ENCODE measurements around the gene OSMR. TPM values are rescaled to one million over a fixed set of nuclear protein-coding genes. Genes with fewer than 3 reads are reported as not detected.

OSMR gene
- total and polyA plus RNA-seq, 9 donors = 4.4 to 8.6 (median 6.0) TPM

DNA sequence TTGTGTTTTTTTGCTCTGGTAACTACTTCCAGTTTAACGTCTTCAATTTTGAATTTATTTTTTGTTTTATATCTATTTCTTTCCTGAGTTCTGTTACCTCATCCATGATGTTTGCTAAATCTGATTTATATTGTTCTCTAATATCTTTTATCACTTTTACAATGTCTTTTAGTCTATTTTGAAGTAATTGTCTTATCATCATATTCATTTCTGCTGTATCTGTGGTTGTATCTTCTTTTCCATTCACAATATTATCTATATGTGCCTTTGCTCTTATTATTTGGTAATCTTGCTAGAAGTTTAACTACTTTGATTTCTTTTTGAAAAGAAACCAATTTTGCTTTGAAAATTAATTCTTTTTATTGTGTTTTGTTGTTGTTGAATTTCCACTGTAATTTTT lies 43.6 kb downstream of the OSMR start:
- H3K9me3 ChIP-seq (replicated peaks; ENCODE audit: control insufficient read depth, low read depth, low read length) = peaks cover 2% of the 10 kb centered on the region
- H3K4me1 ChIP-seq (ENCODE audit: control insufficient read depth, insufficient read depth, low read length) = no peaks in the 10 kb centered on the region
- no peak for DNase-seq
- H3K27ac ChIP-seq (ENCODE audit: low read length) = no peak overlapping the region
- peaks cover 5% of the 10 kb centered on the region for H3K36me3 ChIP-seq (ENCODE audit: control insufficient read depth, insufficient read depth, low read length)
- no peak overlapping the region for H3K4me3 ChIP-seq (ENCODE audit: low read length)
- WGBS (ENCODE audit: insufficient coverage) = no CpG with 5 or more reads among the region's 1 CpG
- no peaks in the 10 kb centered on the region for H3K27me3 ChIP-seq (ENCODE audit: control insufficient read depth, insufficient read depth, low read length)

DNA sequence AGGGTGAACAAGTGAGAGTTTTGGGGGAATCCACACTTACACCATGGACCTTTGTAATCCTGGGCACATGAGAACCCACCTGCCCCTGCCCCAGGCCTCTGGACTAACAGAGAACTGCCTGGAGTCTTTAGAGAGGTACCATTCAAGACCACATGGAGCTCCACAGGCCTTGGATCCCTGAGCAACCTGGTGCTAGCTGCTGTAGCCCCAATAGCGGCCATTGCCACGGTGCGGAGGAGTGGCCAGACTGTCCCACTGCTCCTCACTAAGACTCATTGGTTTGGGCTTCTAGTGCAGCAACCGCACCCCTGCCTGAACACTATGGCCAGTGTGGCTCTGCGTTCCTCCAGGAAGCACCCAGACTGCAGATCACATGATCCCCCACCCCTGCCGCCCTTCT lies 45.8 kb downstream of the OSMR start:
- H3K36me3 ChIP-seq (ENCODE audit: control insufficient read depth, insufficient read depth, low read length) = no peaks in the 10 kb centered on the region
- H3K27me3 ChIP-seq (ENCODE audit: control insufficient read depth, insufficient read depth, low read length) = no peaks in the 10 kb centered on the region
- no peaks in the 10 kb centered on the region for H3K4me1 ChIP-seq (ENCODE audit: control insufficient read depth, insufficient read depth, low read length)
- no peak for DNase-seq
- H3K9me3 ChIP-seq (replicated peaks; ENCODE audit: control insufficient read depth, low read depth, low read length) = peaks cover 4% of the 10 kb centered on the region
- WGBS (ENCODE audit: insufficient coverage) = 94% methylated on average over 5 of the region's 6 CpGs
- no peak overlapping the region for H3K4me3 ChIP-seq (ENCODE audit: low read length)
- no peak overlapping the region for H3K27ac ChIP-seq (ENCODE audit: low read length)

DNA sequence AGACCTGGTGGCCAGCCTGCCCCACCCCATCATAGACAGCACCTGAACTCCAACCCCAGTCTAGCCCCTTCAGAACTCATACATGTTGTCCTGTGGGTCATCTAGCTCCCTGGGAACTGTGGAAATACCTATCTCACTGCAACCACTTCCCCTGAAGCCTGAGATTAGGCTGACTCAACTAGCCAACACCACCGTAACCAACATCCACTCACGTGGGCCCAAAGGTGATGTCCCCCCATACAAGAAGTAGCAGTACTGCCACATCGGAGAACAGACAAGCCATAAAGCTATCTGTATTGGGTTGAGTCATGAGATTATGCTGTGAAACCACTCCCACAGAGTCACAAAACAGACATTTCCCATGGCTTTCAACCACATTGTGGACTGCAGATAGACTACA lies 46.6 kb downstream of the OSMR start:
- no peaks in the 10 kb centered on the region for H3K36me3 ChIP-seq (ENCODE audit: control insufficient read depth, insufficient read depth, low read length)
- peaks cover 4% of the 10 kb centered on the region for H3K9me3 ChIP-seq (replicated peaks; ENCODE audit: control insufficient read depth, low read depth, low read length)
- WGBS (ENCODE audit: insufficient coverage) = no CpG with 5 or more reads among the region's 3 CpGs
- H3K27me3 ChIP-seq (ENCODE audit: control insufficient read depth, insufficient read depth, low read length) = no peaks in the 10 kb centered on the region
- no peak overlapping the region for H3K4me3 ChIP-seq (ENCODE audit: low read length)
- DNase-seq = no peak
- no peak overlapping the region for H3K27ac ChIP-seq (ENCODE audit: low read length)
- H3K4me1 ChIP-seq (ENCODE audit: control insufficient read depth, insufficient read depth, low read length) = no peaks in the 10 kb centered on the region

DNA sequence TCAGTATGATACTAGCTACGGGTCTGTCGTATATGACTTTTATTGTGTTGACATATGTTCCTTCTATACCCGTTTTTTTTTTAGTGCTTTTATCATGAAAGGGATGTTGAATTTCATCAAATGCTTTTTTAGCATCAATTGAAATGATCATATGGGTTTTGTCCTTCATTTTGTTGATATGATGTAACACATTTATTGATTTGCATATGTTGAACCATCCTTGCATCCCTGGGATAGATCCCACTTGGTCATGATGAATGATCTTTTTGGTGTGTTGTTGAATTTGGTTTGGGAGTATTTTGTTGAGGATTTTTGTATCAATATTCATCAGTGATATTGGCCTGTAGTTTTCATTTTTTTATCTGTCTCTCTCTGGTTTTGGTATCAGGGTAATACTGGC lies 50.9 kb downstream of the OSMR start:
- H3K4me3 ChIP-seq (ENCODE audit: low read length) = no peak overlapping the region

DNA sequence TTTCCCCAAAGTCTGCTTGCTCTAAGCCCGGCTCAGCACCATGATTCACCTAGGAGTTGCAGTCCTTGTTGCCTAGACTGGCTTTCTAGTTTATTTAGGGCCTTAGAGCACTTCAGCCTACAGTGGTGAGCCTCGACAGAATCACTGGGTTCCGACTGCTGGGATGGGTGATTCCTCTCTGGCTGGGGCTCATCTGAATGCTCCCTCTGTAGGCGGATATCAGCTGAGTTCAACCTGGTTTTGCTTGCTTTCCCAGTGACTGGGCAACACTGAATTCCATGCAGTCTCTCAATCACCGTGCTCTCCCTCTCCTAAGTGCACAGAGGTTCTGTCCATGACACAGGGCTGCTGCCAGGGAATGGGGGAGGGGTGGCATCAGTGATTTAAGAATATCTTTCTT lies 54.1 kb downstream of the OSMR start:
- no peak overlapping the region for H3K27ac ChIP-seq (ENCODE audit: low read length)
- no peak overlapping the region for H3K4me3 ChIP-seq (ENCODE audit: low read length)
- H3K27me3 ChIP-seq (ENCODE audit: control insufficient read depth, insufficient read depth, low read length) = no peaks in the 10 kb centered on the region
- no peaks in the 10 kb centered on the region for H3K4me1 ChIP-seq (ENCODE audit: control insufficient read depth, insufficient read depth, low read length)
- no peaks in the 10 kb centered on the region for H3K36me3 ChIP-seq (ENCODE audit: control insufficient read depth, insufficient read depth, low read length)
- H3K9me3 ChIP-seq (replicated peaks; ENCODE audit: control insufficient read depth, low read depth, low read length) = peaks cover 2% of the 10 kb centered on the region
- WGBS (ENCODE audit: insufficient coverage) = 93% methylated on average over 2 of the region's 5 CpGs
- no peak for DNase-seq

More for the DNA sequence above, 50.9 kb downstream of the OSMR start:
- WGBS (ENCODE audit: insufficient coverage) = no CpG with 5 or more reads among the region's 3 CpGs
- H3K9me3 ChIP-seq (replicated peaks; ENCODE audit: control insufficient read depth, low read depth, low read length) = peaks cover 4% of the 10 kb centered on the region
- no peak for DNase-seq
- H3K27me3 ChIP-seq (ENCODE audit: control insufficient read depth, insufficient read depth, low read length) = no peaks in the 10 kb centered on the region
- no peaks in the 10 kb centered on the region for H3K36me3 ChIP-seq (ENCODE audit: control insufficient read depth, insufficient read depth, low read length)
- H3K27ac ChIP-seq (ENCODE audit: low read length) = no peak overlapping the region
- H3K4me1 ChIP-seq (ENCODE audit: control insufficient read depth, insufficient read depth, low read length) = no peaks in the 10 kb centered on the region

GRCh38 chr5:38905516-38905915 lies 59.7 kb downstream of the OSMR start:
- DNase-seq = no peak
- 100% methylated on average over 1 of the region's 4 CpGs for WGBS (ENCODE audit: insufficient coverage)
- Histone ChIP-seq H3K4me3 (ENCODE audit: low read length) (no peak overlapping the region), H3K36me3 (ENCODE audit: control insufficient read depth, insufficient read depth, low read length) (no peaks in the 10 kb centered on the region), H3K4me1 (ENCODE audit: control insufficient read depth, insufficient read depth, low read length) (no peaks in the 10 kb centered on the region), H3K27me3 (ENCODE audit: control insufficient read depth, insufficient read depth, low read length) (no peaks in the 10 kb centered on the region), H3K27ac (ENCODE audit: low read length) (no peak overlapping the region), H3K9me3 (replicated peaks; ENCODE audit: control insufficient read depth, low read depth, low read length) (peaks cover 3% of the 10 kb centered on the region)

- H3K27ac ChIP-seq (ENCODE audit: low read length) = no peak overlapping the region
- DNase-seq = no peak
- H3K4me3 ChIP-seq (ENCODE audit: low read length) = no peak overlapping the region
- H3K27me3 ChIP-seq (ENCODE audit: control insufficient read depth, insufficient read depth, low read length) = no peaks in the 10 kb centered on the region
- H3K9me3 ChIP-seq (replicated peaks; ENCODE audit: control insufficient read depth, low read depth, low read length) = peaks cover 3% of the 10 kb centered on the region
- no peaks in the 10 kb centered on the region for H3K4me1 ChIP-seq (ENCODE audit: control insufficient read depth, insufficient read depth, low read length)
- no peaks in the 10 kb centered on the region for H3K36me3 ChIP-seq (ENCODE audit: control insufficient read depth, insufficient read depth, low read length)
These were observed 60.7 kb downstream of the OSMR start for GRCh38 chr5:38906503-38906902.

GRCh38 chr5:38911933-38912332 lies 66.1 kb downstream of the OSMR start:
- H3K9me3 ChIP-seq (replicated peaks; ENCODE audit: control insufficient read depth, low read depth, low read length) = peaks cover 3% of the 10 kb centered on the region
- H3K27ac ChIP-seq (ENCODE audit: low read length) = no peak overlapping the region
- WGBS (ENCODE audit: insufficient coverage) = no CpG with 5 or more reads among the region's 3 CpGs
- no peaks in the 10 kb centered on the region for H3K4me1 ChIP-seq (ENCODE audit: control insufficient read depth, insufficient read depth, low read length)
- H3K4me3 ChIP-seq (ENCODE audit: low read length) = no peak overlapping the region
- no peak for DNase-seq
- no peaks in the 10 kb centered on the region for H3K27me3 ChIP-seq (ENCODE audit: control insufficient read depth, insufficient read depth, low read length)
- H3K36me3 ChIP-seq (ENCODE audit: control insufficient read depth, insufficient read depth, low read length) = no peaks in the 10 kb centered on the region

DNA sequence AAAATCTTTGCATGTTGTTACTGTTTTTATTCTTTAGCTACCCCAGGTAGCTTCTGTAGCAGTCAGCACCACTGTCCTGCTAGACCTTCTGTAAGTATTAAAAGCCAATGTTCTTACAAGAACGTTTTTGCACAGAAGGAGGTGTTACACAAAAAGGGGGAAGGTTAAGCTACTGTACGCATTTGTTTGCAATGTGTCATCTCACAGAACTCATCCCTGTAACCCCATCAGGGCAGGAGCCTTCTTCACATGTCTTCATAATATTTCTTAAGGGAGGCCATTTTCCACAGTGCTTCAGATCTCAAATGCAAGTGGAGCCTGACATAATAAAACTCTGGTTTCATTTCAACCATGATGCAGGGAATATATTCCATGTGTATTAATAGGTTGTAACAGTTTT lies 67.9 kb downstream of the OSMR start:
- H3K27me3 ChIP-seq (ENCODE audit: control insufficient read depth, insufficient read depth, low read length) = no peaks in the 10 kb centered on the region
- no CpG with 5 or more reads among the region's 2 CpGs for WGBS (ENCODE audit: insufficient coverage)
- H3K4me3 ChIP-seq (ENCODE audit: low read length) = no peak overlapping the region
- no peak overlapping the region for H3K27ac ChIP-seq (ENCODE audit: low read length)
- peaks cover 3% of the 10 kb centered on the region for H3K9me3 ChIP-seq (replicated peaks; ENCODE audit: control insufficient read depth, low read depth, low read length)
- peaks cover 4% of the 10 kb centered on the region for H3K36me3 ChIP-seq (ENCODE audit: control insufficient read depth, insufficient read depth, low read length)
- DNase-seq = no peak
- H3K4me1 ChIP-seq (ENCODE audit: control insufficient read depth, insufficient read depth, low read length) = no peaks in the 10 kb centered on the region

DNA sequence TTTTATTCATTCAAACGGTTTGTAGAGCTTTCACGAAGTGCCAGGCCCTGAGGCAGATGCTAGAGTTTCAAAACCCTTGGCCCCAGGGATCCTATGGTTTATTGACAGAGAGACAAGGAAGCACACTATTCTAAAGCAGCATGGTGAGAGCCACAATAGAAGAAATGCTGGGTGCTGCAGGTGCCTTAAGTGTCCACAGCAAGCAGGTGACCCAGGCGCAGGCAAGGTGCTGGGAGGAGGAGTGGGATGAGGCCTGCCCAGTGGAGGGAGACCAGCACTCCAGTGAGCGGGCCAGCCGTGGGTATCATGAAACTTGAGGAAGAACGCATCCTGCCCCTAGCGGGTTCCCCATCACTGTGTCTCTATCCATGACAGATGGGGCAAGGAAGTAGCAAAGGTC lies 71.0 kb downstream of the OSMR start:
- Histone ChIP-seq H3K9me3 (replicated peaks; ENCODE audit: control insufficient read depth, low read depth, low read length) (no peaks in the 10 kb centered on the region), H3K27me3 (ENCODE audit: control insufficient read depth, insufficient read depth, low read length) (no peaks in the 10 kb centered on the region), H3K4me1 (ENCODE audit: control insufficient read depth, insufficient read depth, low read length) (no peaks in the 10 kb centered on the region), H3K27ac (ENCODE audit: low read length) (no peak overlapping the region), H3K4me3 (ENCODE audit: low read length) (no peak overlapping the region), H3K36me3 (ENCODE audit: control insufficient read depth, insufficient read depth, low read length) (peaks cover 4% of the 10 kb centered on the region)
- WGBS (ENCODE audit: insufficient coverage) = 77% methylated on average over 5 of the region's 7 CpGs
- no peak for DNase-seq

- Histone ChIP-seq H3K4me3 (ENCODE audit: low read length) (no peak overlapping the region), H3K27me3 (ENCODE audit: control insufficient read depth, insufficient read depth, low read length) (no peaks in the 10 kb centered on the region), H3K27ac (ENCODE audit: low read length) (no peak overlapping the region), H3K9me3 (replicated peaks; ENCODE audit: control insufficient read depth, low read depth, low read length) (no peaks in the 10 kb centered on the region), H3K36me3 (ENCODE audit: control insufficient read depth, insufficient read depth, low read length) (peaks cover 9% of the 10 kb centered on the region), H3K4me1 (ENCODE audit: control insufficient read depth, insufficient read depth, low read length) (no peaks in the 10 kb centered on the region)
- DNase-seq = no peak
- WGBS (ENCODE audit: insufficient coverage) = no CpG with 5 or more reads among the region's 1 CpG
These were observed 75.4 kb downstream of the OSMR start for GRCh38 chr5:38921174-38921573.
